GM21619 (cell line): Measurements from ENCODE around the gene DLGAP1.

Experiments
- ATAC-seq: cut with Tn5 transposase; IDR thresholded peaks from one replicate; pipeline ENCODE4 v1.9.1; 2021; ENCODE audit not compliant: unreplicated experiment

DLGAP1 gene

DNA sequence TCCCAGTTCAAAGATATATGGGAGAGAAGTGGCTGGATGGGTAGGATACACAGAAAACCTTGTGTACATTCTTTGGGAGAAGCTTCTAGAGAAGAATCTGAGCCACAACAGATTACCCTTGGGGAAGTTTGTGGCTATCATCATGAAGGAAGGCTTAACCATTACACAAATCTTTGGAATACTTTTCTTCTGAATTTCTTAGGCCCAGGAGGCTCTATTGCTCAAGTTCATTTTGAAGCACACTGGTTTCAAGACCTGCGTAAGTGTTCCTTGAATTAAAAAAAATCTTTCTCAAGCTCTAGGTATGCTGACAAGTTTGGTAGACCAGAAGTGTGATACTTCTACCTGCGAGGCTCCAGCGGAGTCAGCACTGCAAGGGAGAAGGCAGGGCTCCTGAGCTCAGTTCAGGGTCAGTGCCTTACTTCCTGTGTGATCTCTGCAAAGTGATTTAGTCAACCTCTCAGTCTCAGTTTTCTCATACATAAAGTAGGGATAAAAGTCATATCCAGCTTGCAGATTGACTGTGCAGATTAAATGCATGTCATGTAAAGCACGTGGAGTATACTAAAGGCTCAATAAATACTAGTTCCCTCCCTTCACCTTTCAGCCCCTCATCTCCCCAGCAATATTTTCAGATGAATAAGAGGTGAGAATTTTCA is 438.6 kb downstream of the DLGAP1 start:
- no peak for ATAC-seq

DNA sequence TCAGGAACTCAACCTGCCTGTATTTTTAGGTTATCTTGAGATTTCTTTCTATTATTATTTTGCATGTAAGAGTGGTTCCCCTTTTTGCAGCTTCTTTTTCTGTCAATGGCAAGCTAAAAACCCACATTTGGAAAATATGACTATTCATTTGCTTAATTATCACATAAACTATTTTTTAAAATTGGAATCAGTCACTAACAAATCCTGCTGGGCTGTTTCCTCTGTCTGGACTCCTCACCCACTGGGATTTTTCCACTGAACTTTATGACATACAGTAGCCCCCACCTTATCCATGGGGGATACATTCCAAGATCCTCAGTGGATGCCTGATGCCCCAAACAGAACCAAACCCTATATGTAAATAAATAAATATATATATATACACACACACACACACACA is 447.3 kb downstream of the DLGAP1 start:
- no peak for ATAC-seq

DNA sequence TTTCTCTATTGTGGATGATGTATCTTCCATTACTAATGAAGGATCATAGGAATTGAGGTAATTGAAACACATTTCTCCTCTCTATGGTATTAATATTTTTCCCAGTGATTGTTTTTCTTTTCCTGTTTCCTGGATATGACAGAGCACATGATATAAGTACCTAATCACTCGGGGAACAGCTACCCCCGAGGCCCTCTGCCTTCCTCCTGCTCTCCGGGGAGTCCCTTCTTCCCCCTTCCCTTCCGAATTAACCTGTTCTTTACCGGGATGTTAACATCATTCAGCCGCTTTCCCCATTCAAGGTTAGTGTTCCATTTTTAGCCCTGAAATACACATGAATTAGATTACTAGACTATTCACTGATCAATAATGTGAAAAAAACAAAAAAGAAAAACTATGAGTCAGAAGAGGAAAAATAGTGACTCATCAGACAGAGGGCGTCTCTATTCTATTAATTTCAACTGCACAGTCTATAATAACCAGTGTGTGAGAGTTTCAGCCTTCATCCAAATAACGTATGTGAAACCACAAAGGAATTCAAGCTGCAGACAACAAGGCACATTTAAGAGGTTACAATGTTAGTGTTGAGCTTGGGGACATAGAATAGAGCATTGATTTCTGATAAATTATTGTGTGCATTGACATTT is 450.8 kb downstream of the DLGAP1 start:
- no peak for ATAC-seq

DNA sequence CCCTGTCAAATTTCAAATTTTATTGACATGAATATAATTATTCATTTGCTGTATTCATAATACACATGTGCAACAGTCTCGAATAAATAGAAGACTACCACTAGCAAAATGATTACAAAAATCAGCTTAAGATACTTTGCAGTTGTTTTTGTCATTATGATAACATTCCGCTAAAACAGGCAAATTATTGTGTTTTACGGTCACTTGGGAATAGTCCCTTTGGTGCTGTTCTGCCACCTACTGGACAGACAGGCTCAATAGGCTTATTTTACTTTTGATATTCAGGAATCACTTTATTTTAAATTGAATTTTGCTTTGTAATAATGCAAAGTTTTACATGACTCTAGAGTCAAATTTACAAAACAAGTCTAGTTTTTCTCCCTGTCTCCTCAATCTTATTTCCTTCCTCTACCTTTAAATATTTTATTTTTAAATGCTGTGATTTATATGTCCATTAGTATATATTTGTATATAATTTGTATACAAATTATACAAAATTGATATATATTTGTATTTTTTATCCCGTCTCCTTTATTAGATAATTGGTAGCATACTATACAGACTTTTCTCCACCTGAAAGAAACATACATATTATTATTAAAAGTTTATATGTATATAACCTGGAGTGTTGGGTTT is 456.3 kb downstream of the DLGAP1 start:
- ATAC-seq = no peak

DNA sequence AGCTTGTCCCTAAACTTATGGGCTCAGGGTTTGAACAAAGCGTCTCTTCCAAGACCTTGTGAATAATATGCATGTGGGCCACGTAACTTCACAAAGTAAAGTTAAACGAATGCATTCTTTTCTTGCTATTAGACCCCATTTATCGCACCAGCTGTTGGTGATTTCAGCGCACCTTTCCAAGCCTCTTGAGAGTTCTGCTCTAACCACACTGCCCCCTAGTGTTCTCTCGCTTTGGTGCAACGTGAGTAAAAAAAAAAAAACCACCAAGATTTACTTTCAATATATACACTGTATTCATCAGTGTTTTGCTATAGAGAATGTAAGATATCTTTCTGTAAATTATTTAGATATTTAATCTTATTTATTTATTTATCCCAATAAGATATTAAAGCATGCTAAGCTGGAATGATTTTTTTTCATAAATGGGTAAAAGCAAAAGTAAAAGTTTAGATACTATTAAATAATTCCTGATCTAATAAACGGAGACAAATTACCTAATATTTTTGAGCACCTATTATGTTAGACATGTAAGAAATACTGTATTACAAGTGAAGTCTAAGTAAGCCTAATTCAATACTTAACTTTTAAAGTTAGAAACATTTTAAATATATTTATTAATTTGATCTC is 459.5 kb downstream of the DLGAP1 start:
- ATAC-seq = no peak

- ATAC-seq = no peak
Measured at GRCh38 chr18:3993941-3994687, 461.0 kb downstream of the DLGAP1 start.

DNA sequence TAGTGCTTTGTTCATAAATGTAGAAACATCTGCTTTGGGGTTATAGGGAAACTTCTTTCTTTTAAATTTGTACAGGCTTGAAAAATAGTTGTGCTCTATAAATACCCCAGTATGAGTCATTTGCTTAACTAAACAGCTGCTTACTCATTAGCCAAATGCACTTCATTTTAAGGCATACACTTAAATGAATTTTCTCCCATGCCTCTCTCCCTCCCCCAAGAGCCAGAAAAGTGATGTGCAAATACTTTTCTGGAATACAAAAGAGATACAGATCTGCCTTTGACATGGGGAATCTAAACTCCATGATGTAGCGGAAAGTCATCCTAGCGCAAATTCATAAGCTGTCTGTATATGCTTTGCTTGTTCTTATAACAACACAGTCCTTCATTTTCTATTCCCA is 469.4 kb downstream of the DLGAP1 start:
- no peak for ATAC-seq

DNA sequence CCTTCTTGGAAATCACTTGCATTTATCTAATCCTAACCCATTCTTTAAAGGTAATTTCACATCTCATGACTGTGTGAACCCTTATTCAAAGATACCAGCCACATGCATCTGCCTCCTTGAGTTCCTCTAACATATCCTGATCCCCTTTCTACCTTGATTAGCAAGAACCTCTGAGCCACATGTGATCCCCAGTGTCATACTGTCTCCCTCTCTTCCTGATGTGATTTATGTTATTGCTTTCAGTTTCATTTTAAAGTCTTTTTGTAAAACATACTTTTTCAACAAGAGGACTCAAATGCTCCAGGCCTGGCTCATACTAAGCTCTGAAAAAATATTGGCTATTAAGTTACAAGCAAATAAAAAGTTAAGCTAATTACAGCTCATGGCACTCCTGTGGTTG is 470.1 kb downstream of the DLGAP1 start:
- no peak for ATAC-seq

DNA sequence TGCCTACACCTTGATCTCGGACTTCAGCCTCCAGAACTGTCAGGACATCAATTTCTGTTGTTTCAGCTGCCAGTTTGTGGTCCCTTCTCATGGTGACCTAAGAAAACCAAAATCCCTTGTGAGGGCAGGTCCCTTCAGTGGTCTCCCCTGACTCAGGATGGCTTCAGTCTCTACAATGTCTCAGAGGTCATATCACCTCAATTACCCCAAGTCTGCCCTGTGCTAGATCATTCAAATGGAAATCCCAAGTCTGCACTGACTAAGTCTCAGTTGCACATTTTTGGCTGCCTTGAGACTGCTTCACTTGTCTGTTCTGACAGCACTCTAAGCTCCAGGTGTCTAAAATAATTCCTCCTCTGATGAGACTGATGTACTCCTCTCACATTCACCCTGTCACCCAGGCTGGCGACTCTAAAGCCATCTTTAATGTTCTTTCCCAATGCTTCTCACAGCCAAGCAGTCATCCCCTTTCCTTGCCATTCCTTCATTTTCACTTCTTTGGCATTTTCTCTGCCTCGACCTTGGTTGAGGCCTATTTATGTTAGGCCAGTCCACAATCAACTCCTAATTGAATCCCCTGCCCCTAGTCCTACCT is 470.8 kb downstream of the DLGAP1 start:
- ATAC-seq = no peak

DNA sequence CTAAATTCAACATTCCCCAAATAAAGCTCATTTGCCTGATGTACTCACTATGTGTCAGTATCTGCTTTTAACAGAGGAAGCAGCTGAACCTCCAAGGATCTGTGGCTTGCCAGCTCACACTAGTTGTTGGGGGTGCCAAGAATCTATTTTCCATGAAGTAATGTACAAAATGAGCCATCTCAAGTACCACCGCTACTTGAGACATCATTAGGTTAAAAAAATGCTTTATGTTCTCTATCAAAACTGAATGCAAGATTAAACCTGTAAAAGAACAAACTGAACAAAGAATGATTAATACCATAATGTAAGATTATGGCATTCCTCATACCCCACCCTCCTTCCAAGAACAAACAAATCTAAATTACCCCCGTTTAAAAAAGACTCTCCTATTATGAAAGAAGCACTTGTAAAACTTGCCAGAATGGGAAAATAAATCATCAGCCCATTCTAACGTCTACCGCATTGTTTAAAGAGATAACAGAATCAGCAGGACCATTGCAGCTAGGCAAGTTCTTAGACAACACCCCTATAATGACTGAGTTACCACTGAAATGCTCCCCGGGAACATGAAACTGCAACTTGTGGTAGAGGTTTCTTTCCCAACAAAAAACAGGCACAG is 471.6 kb downstream of the DLGAP1 start:
- no peak for ATAC-seq

- no peak for ATAC-seq
Measured at GRCh38 chr18:3982541-3982940, 472.6 kb downstream of the DLGAP1 start.

DNA sequence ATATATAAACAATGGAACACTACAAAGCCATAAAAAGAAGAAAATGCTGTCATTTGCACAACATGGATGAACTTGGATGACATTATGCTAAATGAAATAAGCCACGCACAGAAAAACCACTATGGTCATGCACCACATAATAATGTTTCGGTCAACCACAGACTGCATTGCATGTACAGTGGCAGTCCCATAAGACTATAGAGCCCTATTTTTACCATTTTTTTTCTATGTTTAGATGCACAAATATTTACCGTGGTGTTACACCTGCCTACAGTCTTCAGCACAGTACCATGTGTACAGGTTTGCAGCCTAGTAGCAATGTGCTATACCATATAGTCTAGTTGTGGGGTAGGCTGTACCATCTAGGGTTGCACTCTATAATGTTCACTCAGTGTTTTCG is 476.1 kb downstream of the DLGAP1 start:
- ATAC-seq = no peak

DNA sequence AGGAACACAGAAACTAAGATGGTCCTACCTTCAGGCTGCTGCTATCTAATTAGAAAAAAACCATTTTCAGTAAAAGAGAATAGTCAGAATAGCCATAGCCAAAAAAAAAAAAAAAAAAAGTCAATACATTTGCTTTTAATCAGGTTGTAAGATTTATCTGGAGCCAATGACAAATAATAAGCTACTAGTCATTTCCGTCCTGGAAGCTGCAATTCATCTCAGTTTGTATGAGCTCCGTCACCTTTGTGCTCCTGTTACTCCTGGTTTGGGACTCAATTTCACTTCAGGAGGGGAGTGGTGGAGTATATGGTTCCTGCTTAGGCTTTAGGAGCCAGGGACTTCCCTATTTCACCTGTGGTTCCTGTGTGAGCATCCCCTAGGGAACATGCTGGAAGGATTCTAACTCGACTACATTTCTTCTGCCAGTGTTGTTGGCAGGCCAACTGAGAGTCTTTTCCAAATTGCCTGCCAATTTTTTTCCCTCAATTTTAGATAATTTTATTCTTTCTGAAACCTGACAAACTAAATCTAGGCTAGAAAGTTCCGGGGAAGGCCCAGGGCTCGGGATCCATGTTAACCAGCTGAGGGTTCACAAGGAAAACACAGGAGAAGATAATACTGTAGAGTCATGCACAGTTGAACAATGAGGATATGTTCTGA is 481.8 kb downstream of the DLGAP1 start:
- ATAC-seq = no peak

GRCh38 chr18:3972291-3972930 is 482.7 kb downstream of the DLGAP1 start:
- no peak for ATAC-seq

GRCh38 chr18:3970929-3971328 is 484.2 kb downstream of the DLGAP1 start:
- ATAC-seq = no peak

- ATAC-seq = no peak
Measured at GRCh38 chr18:3967359-3968180, 487.5 kb downstream of the DLGAP1 start.

DNA sequence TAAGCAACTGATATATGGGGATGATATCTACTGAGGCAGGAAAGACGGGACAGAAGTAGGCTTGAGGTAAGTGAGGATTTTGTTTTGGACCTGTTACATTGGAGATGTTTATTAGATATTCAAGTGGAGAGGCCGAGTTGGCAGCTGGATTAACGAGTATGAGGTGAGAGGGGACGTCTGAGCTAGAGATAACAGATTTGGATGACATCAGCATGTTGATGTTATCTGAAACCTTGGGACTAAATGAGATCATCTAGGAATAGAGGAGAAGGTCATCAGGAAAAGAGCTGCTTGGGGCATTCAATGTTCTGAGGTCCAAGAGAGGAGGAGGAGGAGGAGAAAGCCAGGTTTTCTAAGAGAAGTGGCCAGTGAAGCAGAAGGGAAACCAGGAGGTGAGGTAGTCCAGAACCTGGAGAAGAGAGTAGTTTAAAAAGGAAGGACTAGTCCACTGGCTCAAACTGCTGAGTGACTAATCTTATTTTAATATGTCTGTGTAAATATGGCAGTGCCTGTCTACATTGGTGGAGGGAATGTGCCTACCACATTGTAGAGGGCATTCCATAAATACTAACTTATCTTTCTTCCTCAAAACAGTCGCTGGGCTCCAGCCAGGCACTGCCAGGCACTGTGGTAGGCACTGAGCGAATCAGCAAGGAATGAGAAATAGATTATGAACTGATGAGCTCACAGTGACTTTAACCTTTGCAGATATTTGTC is 488.3 kb downstream of the DLGAP1 start:
- no peak for ATAC-seq

- ATAC-seq = no peak
Measured at GRCh38 chr18:3966246-3966641, 488.9 kb downstream of the DLGAP1 start.
